Right lung (tissue), 10 donors: ENCODE data around the gene MTREX. TPM values are rescaled to one million over a fixed set of nuclear protein-coding genes. Genes with fewer than 3 reads are reported as not detected.
"Not testable (repeated sequence)": the region's sequence is repeated elsewhere in the genome, so short reads cannot be mapped to it uniquely, and the experiment has no call there.

ENCODE experiments used
- DNase-seq, 2 donors: peaks; one replicate each; pipeline ENCODE4 v3.0.0-alpha.2; 2013
- long read RNA-seq, 8 donors: transcript quantifications; one replicate each; lab custom pipeline, GENCODE V29; 2026
- polyA plus RNA-seq, 5 donors: library from polyadenylated mRNA; unstranded; fragments of 120-200 nt; gene quantifications; one replicate each; pipeline versions ENCODE4 v1.2.1 to v1.2.3, GENCODE V29; 2013; ENCODE audit warnings: inconsistent platforms in 1 of 5, low replicate concordance in 1 of 5; ENCODE audit not compliant: insufficient read length in 5 of 5, insufficient read depth in 1 of 5

Gene MTREX
- polyA plus RNA-seq: 100 to 1,000 TPM in 2 of 5 donors, 10 to 100 TPM in 3; 67.6 to 113 (median 92.2) TPM
- long read RNA-seq, donor 1, full-length matches to known transcripts: 3 of 274 reads
- long read RNA-seq, donor 1, partial matches to known transcripts: 239 of 274 reads
- long read RNA-seq, donor 1, other reads (novel, unspliced or antisense): 32 of 274 reads
- long read RNA-seq, donor 2, full-length matches to known transcripts: 4 of 101 reads
- long read RNA-seq, donor 2, partial matches to known transcripts: 19 of 101 reads
- long read RNA-seq, donor 2, other reads (novel, unspliced or antisense): 78 of 101 reads
- long read RNA-seq, donor 3, full-length matches to known transcripts: 3 of 180 reads
- long read RNA-seq, donor 3, partial matches to known transcripts: 86 of 180 reads
- long read RNA-seq, donor 3, other reads (novel, unspliced or antisense): 91 of 180 reads
- long read RNA-seq, donor 4, full-length matches to known transcripts: 3 of 114 reads
- long read RNA-seq, donor 4, partial matches to known transcripts: 42 of 114 reads
- long read RNA-seq, donor 4, other reads (novel, unspliced or antisense): 69 of 114 reads
- long read RNA-seq, donor 5, full-length matches to known transcripts: 5 of 275 reads
- long read RNA-seq, donor 5, partial matches to known transcripts: 252 of 275 reads
- long read RNA-seq, donor 5, other reads (novel, unspliced or antisense): 18 of 275 reads
- long read RNA-seq, donor 6, full-length matches to known transcripts: 8 of 179 reads
- long read RNA-seq, donor 6, partial matches to known transcripts: 153 of 179 reads
- long read RNA-seq, donor 6, other reads (novel, unspliced or antisense): 18 of 179 reads
- long read RNA-seq, donor 7, full-length matches to known transcripts: 5 of 239 reads
- long read RNA-seq, donor 7, partial matches to known transcripts: 61 of 239 reads
- long read RNA-seq, donor 7, other reads (novel, unspliced or antisense): 173 of 239 reads
- long read RNA-seq, donor 8, full-length matches to known transcripts: 3 of 83 reads
- long read RNA-seq, donor 8, partial matches to known transcripts: 80 of 83 reads
- long read RNA-seq, donor 8, other reads (novel, unspliced or antisense): 0 of 83 reads

DNA sequence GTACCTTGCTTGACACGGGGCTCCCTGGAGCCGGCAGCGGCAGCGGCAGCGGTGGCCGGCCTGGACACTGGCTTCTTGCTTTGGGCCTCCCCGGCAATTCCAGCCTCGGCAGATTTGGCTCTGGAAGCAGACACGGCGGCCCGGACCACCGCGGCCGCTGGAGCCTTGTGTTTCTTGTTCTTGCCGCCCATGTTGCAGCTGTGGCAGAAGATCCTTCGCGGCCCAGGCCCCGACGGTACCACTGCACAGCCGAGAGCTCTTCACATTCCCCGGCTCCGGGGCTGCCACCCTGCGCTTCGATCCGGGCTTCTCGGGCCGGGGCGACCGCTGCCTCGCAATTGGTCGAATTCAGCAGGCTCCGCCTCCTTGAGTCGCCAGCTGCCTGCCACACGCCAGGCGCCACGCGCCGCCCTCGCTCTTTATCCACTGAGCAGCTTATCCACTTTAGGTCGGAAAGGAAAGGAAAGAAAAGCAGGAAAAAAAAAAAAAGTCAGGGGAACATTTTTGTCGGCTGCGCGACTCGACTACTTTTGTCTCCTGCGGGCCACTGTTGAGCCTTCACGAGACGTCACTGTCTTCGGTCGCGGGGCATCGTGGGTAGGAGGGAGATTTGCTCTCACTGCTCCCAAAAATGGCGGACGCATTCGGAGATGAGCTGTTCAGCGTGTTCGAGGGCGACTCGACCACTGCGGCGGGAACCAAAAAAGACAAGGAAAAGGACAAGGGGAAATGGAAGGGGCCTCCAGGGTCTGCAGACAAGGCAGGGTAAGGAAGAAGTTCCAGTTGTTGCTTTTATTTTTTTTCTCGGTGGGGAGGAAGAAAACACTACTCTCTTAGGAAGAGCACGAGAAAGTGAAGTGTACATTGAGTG is at the start of gene MTREX, which contains the start of gene DHX29:
TSS of gene MTREX (plus strand) at position 607 of the 871 bp plus-strand sequence. CDS start at position 632, 25 bp downstream.
TSS of gene DHX29 (minus strand) at position 312 of the 871 bp plus-strand sequence. CDS start at position 191, 121 bp downstream.
- peak; percentile 92 to 93 for DNase-seq

DNA sequence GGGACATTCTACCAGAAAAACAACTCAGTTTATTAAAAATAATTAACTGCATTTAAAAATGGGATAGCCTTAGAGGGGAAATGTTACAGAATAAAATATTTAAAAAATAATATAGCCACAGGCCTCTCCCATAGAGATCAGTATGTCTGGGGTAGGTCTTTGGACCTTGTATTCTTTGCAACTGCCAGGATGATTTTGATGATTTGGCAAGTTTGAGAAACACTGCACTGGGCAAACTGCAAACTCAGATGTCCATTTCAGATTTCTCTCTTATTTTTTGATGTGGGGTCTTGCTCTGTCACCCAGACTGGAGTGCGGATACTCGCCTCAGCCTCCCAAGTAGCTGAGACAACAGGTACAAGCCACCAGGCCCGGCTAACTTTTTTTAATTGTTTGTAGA is 49.5 kb upstream of the MTREX start:
- no peak for DNase-seq

DNA sequence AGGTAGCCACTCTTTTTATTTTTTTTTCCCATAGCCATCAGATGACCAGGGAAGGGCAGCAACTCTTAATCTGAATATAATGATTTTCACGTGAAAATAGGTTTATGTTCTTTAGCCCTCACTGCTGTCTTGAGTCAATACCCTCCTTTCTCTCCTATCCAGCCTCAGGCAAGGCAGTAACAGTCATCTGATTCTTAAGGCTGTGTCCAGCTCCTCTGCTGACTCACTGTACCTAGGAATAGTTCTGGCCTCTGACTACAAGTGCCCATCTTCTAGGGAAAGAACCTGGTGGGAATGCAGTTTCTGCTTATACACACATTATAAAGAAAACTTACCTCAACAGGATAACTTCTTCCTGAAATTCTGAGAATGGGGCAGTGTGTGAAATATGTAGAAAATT is 31.0 kb upstream of the MTREX start:
- no peak for DNase-seq

DNA sequence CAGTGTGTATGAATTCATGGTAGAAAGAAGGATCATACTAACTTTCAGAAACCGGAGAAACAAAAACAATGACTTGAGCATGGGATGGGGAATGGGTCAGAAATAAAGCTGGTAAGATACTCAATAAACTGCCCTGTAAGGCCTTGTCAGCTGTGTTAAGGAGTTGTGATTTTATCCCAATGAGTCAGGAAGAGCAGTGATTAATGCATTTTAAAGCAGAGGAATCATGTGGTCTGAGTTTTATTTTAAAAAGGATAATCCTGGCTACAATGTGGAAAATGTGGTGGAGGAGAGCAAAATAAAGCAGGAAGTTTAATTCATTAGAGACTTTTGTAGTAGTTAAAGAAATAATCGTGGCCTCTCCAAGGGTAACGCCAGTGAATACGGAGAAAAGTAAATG is 29.0 kb upstream of the MTREX start:
- DNase-seq: no peak

DNA sequence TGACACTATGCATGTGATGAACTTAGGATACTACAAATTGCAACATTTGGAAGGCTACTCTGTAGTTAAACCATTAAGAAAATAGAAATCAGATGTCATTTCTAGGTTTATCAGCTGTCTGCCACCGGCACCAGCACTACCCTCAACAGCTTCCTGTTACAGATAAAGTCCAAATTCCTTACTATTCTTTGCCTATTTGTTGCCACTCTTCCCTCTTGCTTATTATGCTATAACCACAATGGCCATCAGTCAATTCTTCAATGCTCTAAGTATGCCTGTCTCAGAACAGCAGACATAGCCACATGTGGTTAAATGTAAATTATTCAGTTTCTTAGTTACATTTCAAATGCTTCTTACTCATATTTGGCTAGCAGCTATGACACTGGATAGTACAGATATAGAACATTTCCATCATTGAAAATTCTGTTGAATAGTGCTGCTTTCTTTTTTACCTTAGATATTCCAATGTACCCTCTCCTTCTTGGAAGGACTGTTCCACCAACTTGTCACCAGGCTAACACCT is 21.3 kb upstream of the MTREX start:
- DNase-seq: no peak

DNA sequence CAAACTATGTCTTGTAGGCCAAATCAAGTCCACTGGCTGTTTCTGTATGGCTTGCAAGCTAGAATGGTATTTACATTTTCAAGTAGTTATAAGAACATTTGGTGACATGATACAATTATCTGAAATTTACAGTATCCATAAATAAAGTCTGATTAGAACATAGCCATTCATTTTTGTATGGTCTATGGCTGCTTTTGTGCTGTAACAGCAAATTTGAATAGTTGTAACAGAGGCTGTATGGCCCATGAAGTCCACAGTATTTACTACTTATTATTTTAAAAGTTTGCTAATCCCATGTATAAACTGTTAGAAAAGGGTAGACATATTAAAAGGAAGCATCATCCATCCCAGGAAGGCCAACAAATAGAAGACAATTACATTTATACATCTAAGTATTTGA is 18.0 kb upstream of the MTREX start:
- DNase-seq: no peak

DNA sequence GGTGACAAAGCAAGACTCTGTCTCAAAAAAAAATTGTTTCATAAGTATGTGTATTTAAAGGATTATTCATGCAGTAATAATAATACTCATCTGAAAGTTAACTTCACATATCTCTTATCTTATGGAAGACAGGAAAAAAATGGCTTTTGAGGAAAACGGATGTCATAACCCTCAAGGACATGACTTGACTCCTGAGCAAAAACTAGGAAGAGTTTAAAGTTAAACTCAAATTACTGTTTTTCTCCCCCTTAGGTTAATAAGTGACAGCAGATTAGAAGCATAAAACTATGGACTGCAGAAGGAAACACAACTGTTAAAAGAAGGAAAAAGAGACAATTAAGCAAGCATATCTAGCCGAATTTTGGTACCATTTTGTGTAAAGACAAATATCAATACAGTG is 16.8 kb upstream of the MTREX start:
- DNase-seq: no peak

DNA sequence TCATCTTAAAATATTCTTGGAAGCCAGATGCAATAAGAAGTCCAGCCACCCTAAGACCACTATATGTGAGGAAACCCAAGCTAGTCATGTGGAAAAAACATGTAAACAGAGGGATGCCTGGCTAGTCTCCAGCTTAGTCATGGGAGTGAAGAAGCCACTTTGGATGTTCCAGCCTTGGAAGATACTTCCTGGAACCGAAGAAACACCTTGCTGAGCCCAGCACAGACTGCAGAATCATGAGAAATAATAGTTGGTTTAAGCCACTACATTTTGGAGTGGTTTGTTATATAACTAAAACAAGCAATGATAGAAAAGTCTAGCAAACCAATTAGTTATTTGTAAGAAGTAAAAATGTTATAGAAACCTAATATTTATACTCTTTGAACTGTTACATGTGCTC is 12.9 kb upstream of the MTREX start:
- DNase-seq: no peak

DNA sequence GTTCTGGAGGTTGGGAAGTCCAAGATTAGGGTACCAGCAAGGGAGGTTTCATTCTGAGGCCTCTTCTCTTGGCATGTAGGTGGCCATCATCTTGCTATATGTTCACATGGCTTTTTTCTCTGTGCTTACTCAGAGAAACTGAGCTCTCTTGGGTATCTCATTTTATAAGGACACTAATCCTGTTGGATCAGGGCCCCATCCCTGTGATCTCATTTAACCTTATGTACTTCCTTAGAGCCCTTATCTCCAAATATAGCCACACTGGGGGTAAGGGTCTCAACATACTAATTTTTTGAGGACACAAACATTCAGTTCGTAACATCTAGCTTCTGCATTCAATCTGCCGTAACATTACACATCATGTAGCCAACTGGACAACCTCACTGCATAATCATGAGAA is 6.9 kb upstream of the MTREX start:
- no peak for DNase-seq

DNA sequence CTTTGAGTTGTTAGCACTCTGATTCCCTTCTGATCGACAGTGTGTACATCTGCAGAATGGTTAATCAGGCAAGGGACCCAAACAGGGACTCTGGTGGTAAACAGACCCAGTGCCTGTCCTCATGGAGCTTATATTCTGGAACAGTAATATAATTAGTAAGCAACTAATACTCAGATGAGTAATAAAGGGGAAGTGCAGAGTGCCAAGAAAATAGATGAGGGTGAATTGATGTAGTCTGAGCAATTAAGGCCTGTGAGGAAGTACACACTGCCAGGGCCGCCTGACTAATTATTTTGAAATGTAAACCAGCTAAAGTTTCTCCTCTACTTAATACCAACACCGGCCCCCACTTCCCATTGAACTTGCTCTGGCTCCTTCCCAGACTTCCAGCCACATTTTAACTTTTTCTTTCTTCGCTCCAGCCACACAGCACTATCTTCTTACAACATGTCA is 4.5 kb upstream of the MTREX start:
- DNase-seq: no peak

DNA sequence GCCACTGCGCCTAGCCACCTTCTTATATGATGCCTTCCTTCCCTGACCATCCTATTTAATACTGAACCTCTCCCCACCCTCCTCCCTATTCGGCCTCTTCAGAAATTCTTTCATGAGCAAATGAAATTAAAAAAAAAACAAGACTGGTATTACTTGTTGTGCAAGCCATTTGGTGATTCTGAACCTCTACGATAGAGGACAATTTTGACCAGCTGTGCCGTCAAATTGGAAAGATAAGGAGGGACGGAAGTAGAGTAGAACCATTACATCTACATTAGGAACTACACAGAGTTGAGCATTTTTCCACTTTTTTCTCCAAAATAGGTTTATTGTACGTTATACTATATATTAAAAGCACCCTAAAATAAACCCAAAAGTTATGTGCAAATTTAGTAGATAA is 3.2 kb upstream of the MTREX start:
- DNase-seq: no peak

DNA sequence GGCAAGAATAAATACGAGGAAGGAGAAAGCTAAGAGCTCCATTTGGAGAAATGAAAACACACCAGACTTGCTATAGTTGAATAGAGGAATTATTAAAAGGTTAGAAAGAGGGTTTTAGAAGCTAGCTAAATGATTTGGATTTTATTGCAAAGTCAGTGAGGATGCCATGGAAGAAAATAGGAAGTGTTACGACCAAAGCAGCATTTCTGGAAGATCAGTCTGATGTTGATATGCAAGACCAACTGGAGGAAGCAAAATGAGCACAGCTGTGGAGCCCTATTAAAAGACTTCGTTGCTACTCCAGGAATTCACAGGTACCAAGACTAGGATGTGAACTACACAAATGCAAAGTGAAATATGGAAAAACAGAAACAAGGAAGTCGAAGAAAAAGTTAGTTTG is 2.4 kb upstream of the MTREX start:
- DNase-seq: no peak

DNA sequence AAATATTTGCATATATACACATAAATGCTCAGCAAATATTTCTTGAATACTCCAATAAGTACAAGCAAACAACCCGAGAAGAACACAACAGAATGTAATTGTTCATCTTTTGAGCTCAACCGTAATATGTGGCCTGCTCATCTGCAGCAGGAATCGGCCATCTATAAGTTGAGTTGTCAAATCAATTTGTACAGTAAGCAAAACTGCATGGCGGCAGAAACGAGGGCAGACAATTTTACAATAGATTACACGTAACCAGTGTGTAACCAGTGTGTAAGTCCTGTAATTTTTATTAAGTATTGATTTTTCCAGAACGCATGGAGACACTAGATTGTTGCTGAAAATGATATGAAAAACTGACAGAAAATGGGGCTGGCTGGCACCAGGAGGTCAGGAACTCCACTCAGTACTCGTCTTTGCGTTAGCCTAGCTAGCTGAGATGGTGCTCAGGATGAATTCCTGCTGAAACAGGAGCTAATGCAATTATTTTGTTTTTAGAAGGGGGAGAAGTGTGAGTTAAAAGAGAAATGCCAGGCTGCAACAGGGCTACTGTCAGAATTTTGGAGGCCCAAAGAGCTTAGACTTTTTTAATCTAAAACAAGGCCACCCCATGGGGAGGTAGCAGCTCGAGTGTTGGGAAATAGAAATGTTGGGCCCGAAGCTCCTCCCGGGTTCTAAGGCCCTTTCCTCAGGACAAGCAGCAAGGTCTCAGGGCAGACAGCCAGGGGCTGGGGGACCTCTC is 977 bp upstream of the MTREX start:
- no peak for DNase-seq

DNA sequence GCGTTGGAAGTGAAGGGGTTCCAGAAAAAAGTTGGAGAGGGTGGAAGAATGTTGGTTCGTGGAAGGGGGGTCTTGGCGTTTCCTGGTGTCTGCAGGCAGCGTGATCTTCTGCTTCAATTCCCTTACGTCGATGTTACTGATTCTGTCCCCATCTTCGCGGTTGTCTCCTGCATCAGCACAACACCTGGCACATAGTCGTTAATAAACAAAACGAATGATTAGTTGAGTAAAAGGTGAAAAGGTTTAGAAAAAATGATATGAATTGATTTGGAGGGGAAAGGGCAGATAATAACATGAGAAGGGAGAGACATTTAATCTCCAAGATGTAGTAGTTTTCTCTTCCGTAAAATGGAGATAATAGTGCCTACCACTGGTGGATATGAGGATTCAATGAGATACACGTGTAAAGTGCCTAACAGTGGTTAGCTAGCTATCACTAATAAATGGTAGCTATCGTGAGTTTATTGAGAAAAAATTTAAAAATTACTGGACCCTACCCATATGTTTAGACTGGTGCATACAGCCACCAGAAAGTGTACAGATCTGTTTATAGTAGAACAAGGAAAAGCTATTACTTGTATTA is 556 bp downstream of the MTREX start:
- no peak for DNase-seq

DNA sequence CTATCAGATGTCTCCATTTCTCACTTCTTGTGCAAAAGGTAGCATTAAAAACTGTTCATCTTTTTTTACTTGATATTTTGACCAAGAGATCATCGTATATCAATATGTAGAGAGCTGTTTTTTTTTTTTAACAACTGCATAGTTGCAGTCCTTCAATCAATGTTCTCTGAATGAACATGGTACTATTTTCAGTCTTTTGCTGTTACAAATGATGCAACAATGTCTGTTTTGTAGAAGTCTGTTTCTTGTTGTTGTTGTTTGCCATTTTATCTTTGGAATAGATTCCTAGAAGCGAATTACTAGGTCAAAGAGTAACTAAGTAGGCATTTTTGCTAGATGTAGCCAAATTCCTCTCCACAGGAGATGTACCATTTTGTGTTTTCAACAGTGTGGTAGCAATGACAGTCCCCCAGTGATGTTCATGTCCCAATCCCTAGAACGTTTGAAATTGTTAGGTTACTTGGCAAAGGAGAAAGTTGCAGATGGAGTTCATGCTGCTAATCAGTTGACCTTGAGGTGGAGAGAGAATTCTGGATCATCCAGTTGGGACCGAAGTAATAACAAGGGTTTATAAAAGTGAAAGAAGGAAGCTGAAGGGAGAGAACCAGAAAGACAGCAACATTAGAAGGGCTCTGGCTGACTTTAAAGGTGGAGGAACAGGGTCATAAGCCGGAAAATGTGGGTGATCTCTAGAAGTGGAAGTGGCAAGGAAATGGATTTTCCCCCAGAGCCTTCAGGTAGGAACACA is 6.3 kb downstream of the MTREX start:
- no peak for DNase-seq

DNA sequence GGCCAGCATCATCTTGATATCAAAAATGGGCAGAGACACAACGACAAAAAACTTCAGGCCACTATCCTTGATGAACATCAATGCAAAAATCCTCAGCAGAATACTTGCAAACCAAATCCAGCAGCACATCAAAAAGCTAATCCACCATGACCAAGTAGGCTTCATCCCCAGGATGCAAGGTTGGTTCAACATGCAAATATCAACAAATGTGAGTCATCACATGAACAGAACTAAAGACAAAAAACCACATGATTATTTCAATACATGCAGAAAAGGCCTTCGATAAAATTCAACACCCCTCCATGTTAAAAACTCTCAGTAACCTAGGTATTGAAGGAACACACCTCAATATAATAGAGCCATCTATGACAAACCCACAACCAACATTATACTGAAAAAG is 8.5 kb downstream of the MTREX start:
- DNase-seq: no peak

DNA sequence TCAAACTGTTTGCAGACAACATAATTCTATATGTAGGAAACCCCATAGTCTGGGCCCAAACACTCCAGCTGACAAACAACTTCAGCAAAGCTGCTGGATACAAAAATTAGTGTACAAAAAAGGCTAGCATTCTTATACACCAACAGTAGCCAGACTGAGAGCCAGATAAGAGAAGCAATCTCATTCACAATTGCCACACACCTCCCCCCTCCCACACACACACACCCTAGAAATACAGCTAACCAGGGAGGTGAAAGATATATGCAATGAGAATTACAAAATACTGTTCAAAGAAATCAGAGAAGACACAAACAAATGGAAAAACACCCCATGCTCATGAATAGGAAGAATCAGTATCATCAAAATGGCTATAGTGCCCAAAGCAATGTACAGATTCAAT is 9.0 kb downstream of the MTREX start:
- no peak for DNase-seq

DNA sequence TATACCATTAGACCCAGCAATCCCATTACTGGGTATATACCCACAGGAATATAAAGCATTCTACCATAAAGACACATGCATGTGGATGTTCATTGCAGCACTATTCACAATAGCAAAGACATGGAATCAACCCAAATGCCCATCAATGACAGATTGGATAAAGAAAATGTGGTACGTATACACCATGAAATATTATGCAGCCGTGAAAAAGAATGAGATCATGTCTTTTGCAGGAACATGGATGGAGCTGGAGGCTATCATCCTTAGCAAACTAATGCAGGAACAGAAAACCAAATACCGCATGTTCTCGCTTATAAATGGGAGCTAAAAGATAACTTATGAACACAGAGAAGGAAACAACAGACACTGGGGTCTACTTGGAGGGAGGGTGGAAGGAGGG is 10.4 kb downstream of the MTREX start:
- DNase-seq: not testable (repeated sequence)

DNA sequence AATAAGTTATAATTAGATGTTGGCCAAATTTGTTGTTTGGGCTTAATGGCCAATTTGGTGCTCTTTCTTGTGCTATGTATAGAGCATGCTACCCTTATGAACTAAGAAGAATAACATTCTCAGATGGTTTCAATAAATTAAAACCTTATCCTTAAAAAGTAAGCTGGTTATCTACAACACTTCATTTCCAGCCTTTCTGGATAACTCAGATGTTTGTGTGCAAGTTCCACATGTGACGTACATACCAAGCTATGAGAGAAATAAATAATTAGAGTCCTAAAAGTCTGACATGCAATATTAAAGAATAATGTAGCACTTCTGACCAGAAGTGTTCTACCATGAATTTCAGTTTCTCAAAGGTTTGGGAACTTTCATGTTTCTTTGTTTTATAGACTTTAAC is 11.7 kb downstream of the MTREX start:
- no peak for DNase-seq
